Subcutaneous abdominal adipose tissue (tissue), 5 donors: ENCODE measurements around the gene IER5L.

Experiments
- H3K27ac ChIP-seq: one replicate; pipeline ENCODE4 v1.7.0; 2013; ENCODE audit warnings: low read depth, mild to moderate bottlenecking, inconsistent platforms, low read length, moderate library complexity
- H3K27me3 ChIP-seq, 5 donors: one replicate each; pipeline ENCODE4 v1.7.0; 2013; ENCODE audit warnings: low read length in 5 of 5, inconsistent platforms in 1 of 5; ENCODE audit not compliant: control insufficient read depth in 5 of 5, insufficient read depth in 4 of 5
- H3K36me3 ChIP-seq, 5 donors: one replicate each; pipeline ENCODE4 v1.7.0; 2013; ENCODE audit warnings: low read length in 5 of 5; ENCODE audit not compliant: control insufficient read depth in 5 of 5, insufficient read depth in 5 of 5
- H3K4me1 ChIP-seq, 5 donors: one replicate each; pipeline ENCODE4 v1.7.0; 2013; ENCODE audit warnings: low read length in 5 of 5, mild to moderate bottlenecking in 3 of 5, moderate library complexity in 1 of 5; ENCODE audit not compliant: control insufficient read depth in 5 of 5, insufficient read depth in 5 of 5
- H3K4me3 ChIP-seq, 5 donors: one replicate each; pipeline ENCODE4 v1.7.0; 2013; ENCODE audit warnings: low read length in 5 of 5, low read depth in 1 of 5
- H3K9ac ChIP-seq, 5 donors: one replicate each; pipeline ENCODE4 v1.7.0; 2013; ENCODE audit warnings: low read length in 5 of 5, mild to moderate bottlenecking in 4 of 5, moderate library complexity in 3 of 5
- H3K9me3 ChIP-seq, 5 donors: one replicate each; pipeline ENCODE4 v1.7.0; 2013; ENCODE audit warnings: low read length in 5 of 5; ENCODE audit not compliant: control insufficient read depth in 5 of 5
- donor health status: healthy.
- donor health status: healthy.
- donor health status: healthy.
- donor health status: healthy.
- donor health status: healthy.

Gene IER5L

GRCh38 chr9:129175825-129176633 is 2.0 kb downstream of the IER5L start:
- no peaks in the 10 kb centered on the region for H3K36me3 ChIP-seq
- peak overlapping the region; percentile 70 to 96 (median 82) for H3K4me3 ChIP-seq
- peak overlapping the region; percentile 90 for H3K27ac ChIP-seq
- peaks cover 0 to 60% (median 49%) of the 10 kb centered on the region in 5 donors for H3K4me1 ChIP-seq
- no peaks in the 10 kb centered on the region for H3K9me3 ChIP-seq
- peaks cover 0 to 12% (median 4%) of the 10 kb centered on the region in 5 donors for H3K27me3 ChIP-seq
- peak overlapping the region; percentile 48 to 75 (median 66) for H3K9ac ChIP-seq

DNA sequence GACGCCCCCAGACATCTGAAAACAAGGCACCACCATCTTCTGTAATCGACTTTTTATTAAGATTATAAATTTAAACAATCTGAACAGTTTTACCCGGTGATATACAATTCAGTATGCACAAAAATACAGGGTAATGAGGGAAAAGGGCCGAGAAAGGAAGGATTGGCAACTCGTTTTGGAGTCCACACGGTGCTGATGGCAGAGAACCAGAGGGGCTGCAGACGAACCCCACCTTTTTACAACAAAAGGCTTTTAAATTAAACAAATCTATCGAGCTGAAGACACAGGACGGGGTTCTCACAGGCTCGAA is 2.6 kb downstream of the IER5L start:
- Histone ChIP-seq H3K4me1 (peaks cover 0 to 60% (median 49%) of the 10 kb centered on the region in 5 donors), H3K9me3 (no peaks in the 10 kb centered on the region), H3K36me3 (no peaks in the 10 kb centered on the region), H3K9ac (peak overlapping the region in 3 of 5 donors; percentile 64 to 68 (median 66)), H3K27me3 (peaks cover 0 to 12% (median 4%) of the 10 kb centered on the region in 5 donors), H3K27ac (peak overlapping the region; percentile 90), H3K4me3 (peak overlapping the region; percentile 70 to 96 (median 82))

- no peaks in the 10 kb centered on the region for H3K36me3 ChIP-seq
- no peaks in the 10 kb centered on the region for H3K9me3 ChIP-seq
- H3K4me1 ChIP-seq = peaks cover 0 to 60% (median 49%) of the 10 kb centered on the region in 5 donors
- peak overlapping the region; percentile 70 to 96 (median 82) for H3K4me3 ChIP-seq
- H3K9ac ChIP-seq = peak overlapping the region in 4 of 5 donors; percentile 75 to 87 (median 86)
- peak overlapping the region; percentile 90 for H3K27ac ChIP-seq
- H3K27me3 ChIP-seq = peaks cover 0 to 12% (median 4%) of the 10 kb centered on the region in 5 donors
These were observed 3.1 kb downstream of the IER5L start for GRCh38 chr9:129174724-129175514.

DNA sequence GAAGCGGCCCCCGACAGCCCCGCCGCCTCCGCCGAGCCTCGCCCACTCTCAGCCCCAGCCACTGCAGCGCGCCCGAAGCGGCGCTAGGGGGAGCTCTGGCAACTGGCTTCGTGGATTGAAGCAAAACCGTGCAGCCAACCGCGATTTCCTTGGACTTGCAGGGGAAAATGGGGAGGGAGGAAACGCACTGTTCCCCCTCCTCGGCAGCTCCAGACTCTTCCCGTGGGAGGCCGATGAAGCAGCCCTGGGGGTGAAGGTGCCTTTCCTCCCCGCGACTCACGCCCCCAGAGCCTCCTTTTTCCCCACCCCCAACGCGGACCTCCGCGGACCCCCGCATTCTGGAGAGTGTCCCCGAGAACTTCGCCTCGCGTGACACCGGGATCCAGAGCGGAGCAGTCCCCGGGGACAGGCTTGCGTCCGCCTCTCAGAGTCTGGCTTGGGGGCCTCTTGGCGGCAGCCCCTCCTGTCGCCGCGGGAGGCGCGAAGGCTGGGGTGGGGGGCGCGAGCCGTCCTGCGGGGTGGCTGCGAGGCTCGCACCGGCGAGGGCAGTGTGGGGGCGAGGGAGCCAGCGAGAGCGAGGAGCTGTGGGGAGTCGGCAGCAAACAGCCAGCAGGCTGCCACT is 3.8 kb downstream of the IER5L start:
- Histone ChIP-seq H3K36me3 (no peaks in the 10 kb centered on the region), H3K9ac (peak overlapping the region in 4 of 5 donors; percentile 75 to 87 (median 86)), H3K9me3 (no peaks in the 10 kb centered on the region), H3K27ac (peak overlapping the region; percentile 90), H3K27me3 (peaks cover 0 to 12% (median 4%) of the 10 kb centered on the region in 5 donors), H3K4me3 (peak overlapping the region; percentile 71 to 96 (median 75)), H3K4me1 (peaks cover 0 to 60% (median 49%) of the 10 kb centered on the region in 5 donors)

GRCh38 chr9:129173296-129174101 is 4.6 kb downstream of the IER5L start:
- H3K27me3 ChIP-seq = peaks cover 0 to 8% (median 4%) of the 10 kb centered on the region in 5 donors
- peak overlapping the region; percentile 90 for H3K27ac ChIP-seq
- H3K4me3 ChIP-seq = peak overlapping the region; percentile 31 to 96 (median 75)
- H3K9me3 ChIP-seq = no peaks in the 10 kb centered on the region
- H3K4me1 ChIP-seq = peaks cover 0 to 53% (median 46%) of the 10 kb centered on the region in 5 donors
- peak overlapping the region in 3 of 5 donors; percentile 85 to 87 (median 86) for H3K9ac ChIP-seq
- H3K36me3 ChIP-seq = no peaks in the 10 kb centered on the region

DNA sequence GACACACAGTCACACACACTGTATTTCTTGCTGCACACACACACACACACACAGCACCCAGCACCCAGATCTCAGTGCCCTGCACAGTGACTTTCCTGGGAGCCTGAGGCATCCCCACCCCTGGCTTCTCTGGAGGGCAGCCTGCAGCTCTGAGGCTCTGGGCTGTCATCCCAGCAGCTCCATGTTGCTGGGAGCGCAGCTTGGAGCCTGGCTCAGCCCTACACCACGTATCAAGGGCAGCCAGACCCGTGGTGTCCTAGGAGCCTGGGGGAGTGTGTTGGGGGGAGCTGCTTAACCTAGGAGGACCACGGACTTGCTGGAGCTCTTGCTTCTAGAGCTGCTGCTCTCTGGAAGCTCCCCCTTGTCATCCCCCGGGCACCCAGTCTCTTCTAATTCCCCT is 5.2 kb downstream of the IER5L start:
- H3K36me3 ChIP-seq = no peaks in the 10 kb centered on the region
- H3K4me1 ChIP-seq = peaks cover 1 to 53% (median 43%) of the 10 kb centered on the region in 5 donors
- no peaks in the 10 kb centered on the region for H3K9me3 ChIP-seq
- H3K27me3 ChIP-seq = peaks cover 0 to 8% (median 4%) of the 10 kb centered on the region in 5 donors
- H3K27ac ChIP-seq = peak overlapping the region; percentile 90
- H3K9ac ChIP-seq = no peak overlapping the region
- peak overlapping the region in 1 of 5 donors; percentile 82 for H3K4me3 ChIP-seq

GRCh38 chr9:129171993-129172751 is 5.9 kb downstream of the IER5L start:
- Histone ChIP-seq H3K9me3 (no peaks in the 10 kb centered on the region), H3K4me1 (peaks cover 3 to 56% (median 47%) of the 10 kb centered on the region in 5 donors), H3K9ac (no peak overlapping the region), H3K27ac (no peak overlapping the region), H3K4me3 (no peak overlapping the region), H3K27me3 (peaks cover 0 to 8% (median 4%) of the 10 kb centered on the region in 5 donors), H3K36me3 (no peaks in the 10 kb centered on the region)

- Histone ChIP-seq H3K4me3 (no peak overlapping the region), H3K9ac (no peak overlapping the region), H3K27ac (no peak overlapping the region), H3K36me3 (no peaks in the 10 kb centered on the region), H3K27me3 (peaks cover 0 to 8% (median 4%) of the 10 kb centered on the region in 5 donors), H3K4me1 (peaks cover 6 to 47% (median 37%) of the 10 kb centered on the region in 5 donors), H3K9me3 (no peaks in the 10 kb centered on the region)
These were observed 7.8 kb downstream of the IER5L start for GRCh38 chr9:129170229-129170628.
